Gastrocnemius medialis (tissue), 4 donors: ENCODE measurements around the gene NEUROD2. TPM values are rescaled to one million over a fixed set of nuclear protein-coding genes. Genes with fewer than 3 reads are reported as not detected.
A peak's percentile ranks its signal among the peaks of the same experiment; 100 is the strongest.

Experiments used
- ATAC-seq, 2 donors: fragments of 150-250 bp; one replicate each; pipeline ENCODE4 v1.9.1; 2016
- DNase-seq, 2 donors: peaks; one replicate each; pipeline ENCODE4 v3.0.0-alpha.2; 2019
- H3K27ac ChIP-seq, 4 donors: fragments of 200-600 bp; sonication (generic); 1 replicate in 1 of 4; 2 replicates in 3 of 4; pipeline ENCODE4 v1.5.1; 2016 to 2018; ENCODE audit warnings: mild to moderate bottlenecking in 2 of 4, moderate library complexity in 1 of 4
- H3K27me3 ChIP-seq, 3 donors: fragments of 200-600 bp; sonication (generic) in 2 of 3; 1 replicate in 1 of 3; 2 replicates in 2 of 3; pipeline versions ENCODE4 v1.5.1 to v1.6.0; 2016 to 2019; ENCODE audit warnings: mild to moderate bottlenecking in 1 of 3, moderate library complexity in 1 of 3
- H3K36me3 ChIP-seq, 2 donors: fragments of 200-600 bp; sonication (generic) in 1 of 2; one replicate each; pipeline ENCODE4 v1.5.1; 2017 to 2018
- H3K4me1 ChIP-seq, 2 donors: fragments of 200-600 bp; sonication (generic) in 1 of 2; one replicate each; pipeline ENCODE4 v1.5.1; 2016 to 2017; ENCODE audit warnings: mild to moderate bottlenecking in 2 of 2
- H3K4me3 ChIP-seq, 4 donors: fragments of 200-600 bp; sonication (generic) in 3 of 4; 1 replicate in 1 of 4; 2 replicates in 3 of 4; pipeline ENCODE4 v1.5.1; 2016 to 2019; ENCODE audit warnings: mild to moderate bottlenecking in 2 of 4
- H3K9me3 ChIP-seq, 3 donors: fragments of 200-600 bp; sonication (generic) in 2 of 3; 1 replicate in 1 of 3; 2 replicates in 2 of 3; pipeline ENCODE4 v1.5.1; 2016 to 2019
- CTCF ChIP-seq, 5 experiments: fragments of 450-650 bp in 3 of 5; fragments of 200-600 bp in 2 of 5; sonication (generic) in 2 of 5; IDR thresholded peaks in 4 of 5; conservative IDR thresholded peaks in 1 of 5; 1 replicate in 4 of 5; 2 replicates in 1 of 5; pipeline ENCODE4 v1.5.1; 2016 to 2019; ENCODE audit warnings: antibody characterized with exemption in 5 of 5, mild to moderate bottlenecking in 3 of 5, moderate library complexity in 3 of 5
- POLR2A ChIP-seq, 2 donors: fragments of 450-650 bp; IDR thresholded peaks; one replicate each; pipeline ENCODE4 v1.6.1; 2017; ENCODE audit warnings: antibody characterized with exemption in 2 of 2, mild to moderate bottlenecking in 2 of 2, moderate library complexity in 2 of 2
- in situ Hi-C, 4 donors: fragments of 200-750 bp; cut with MboI; loops; one replicate each; pipeline versions ENCODE4 v1.15.0 to v1.8.0; 2017; ENCODE audit warnings: low sequenced_read_pairs in 4 of 4
- intact Hi-C: fragments of 100-400 bp; cut with DNase I; formaldehyde crosslinking; loops from one replicate; pipeline ENCODE4 v1.15.1; 2023; ENCODE audit warnings: low total_unique reads
- total RNA-seq, 4 donors: library from RNA; depleted of rRNA; stranded (reverse); fragments of >200 nt; gene quantifications; one replicate each; pipeline versions ENCODE4 v1.1.0 to v1.2.3, GENCODE V29; 2016

NEUROD2 gene
- total RNA-seq, 4 donors from 2014 or later, result not detected

GRCh38 chr17:39623356-39623950, 15.7 kb upstream of the NEUROD2 start:
- peak; percentile 77 to 93 (median 88) for TF ChIP-seq CTCF (IDR thresholded peaks at IDR 0.05 in 4 of 5, conservative IDR thresholded peaks at IDR 0.05 in 1 of 5)
- no peak for TF ChIP-seq POLR2A (IDR thresholded peaks at IDR 0.05)
- H3K27me3 ChIP-seq, result peaks cover 31 to 38% (median 34%) of the 10 kb centered on the region in 3 donors
- intact Hi-C loops, result loop anchor here (1.0 to 2.0 kb wide), 3 partner anchors 13 to 75 kb away; partner anchors contain the start of gene STARD3

GRCh38 chr17:39622380-39623006, 14.8 kb upstream of the NEUROD2 start:
- DNase-seq (no peak), ATAC-seq (no peak)
- Histone ChIP-seq H3K27ac (no peak overlapping the region), H3K36me3 (no peaks in the 10 kb centered on the region), H3K4me3 (no peak overlapping the region), H3K4me1 (peaks cover 7 to 9% of the 10 kb centered on the region in 2 donors), H3K9me3 (no peaks in the 10 kb centered on the region), H3K27me3 (peaks cover 21 to 32% (median 28%) of the 10 kb centered on the region in 3 donors)
- in situ Hi-C loops, result loop anchor here (5.0 to 10.0 kb wide), 4 partner anchors 50 to 132 kb away; no protein-coding TSS in a partner anchor
- intact Hi-C loops, result loop anchor here (1.0 to 2.0 kb wide), 5 partner anchors 14 to 132 kb away; partner anchors contain the start of genes MIEN1 and STARD3
- TF ChIP-seq CTCF (IDR thresholded peaks at IDR 0.05 in 4 of 5, conservative IDR thresholded peaks at IDR 0.05 in 1 of 5), result no peak
- no peak for TF ChIP-seq POLR2A (IDR thresholded peaks at IDR 0.05)

More at GRCh38 chr17:39623356-39623950, 15.7 kb upstream of the NEUROD2 start:
- peaks cover 6 to 7% of the 10 kb centered on the region in 2 donors for H3K4me1 ChIP-seq
- no peak overlapping the region for H3K4me3 ChIP-seq
- no peaks in the 10 kb centered on the region for H3K9me3 ChIP-seq
- no peak overlapping the region for H3K27ac ChIP-seq
- ATAC-seq, result peak; percentile 43 to 66
- peak; percentile 45 to 75 for DNase-seq
- in situ Hi-C loops, result loop anchor here (5.0 to 10.0 kb wide), 4 partner anchors 49 to 131 kb away; no protein-coding TSS in a partner anchor
- no peaks in the 10 kb centered on the region for H3K36me3 ChIP-seq

- H3K36me3 ChIP-seq, result no peaks in the 10 kb centered on the region
- no peak overlapping the region for H3K27ac ChIP-seq
- H3K4me1 ChIP-seq, result peaks cover 5 to 8% of the 10 kb centered on the region in 2 donors
- H3K27me3 ChIP-seq, result peaks cover 14 to 32% (median 21%) of the 10 kb centered on the region in 3 donors
- DNase-seq (peak; percentile 69 to 79), ATAC-seq (peak; percentile 88 to 89)
- intact Hi-C loops (loop anchor here (1.0 to 2.0 kb wide), 4 partner anchors 15 to 133 kb away; partner anchors contain the start of genes MIEN1 and STARD3), in situ Hi-C loops (loop anchor here (5.0 to 10.0 kb wide), 4 partner anchors 51 to 133 kb away; no protein-coding TSS in a partner anchor)
- TF ChIP-seq CTCF (IDR thresholded peaks at IDR 0.05 in 4 of 5, conservative IDR thresholded peaks at IDR 0.05 in 1 of 5) (peak; percentile 97 to 99 (median 99)), POLR2A (IDR thresholded peaks at IDR 0.05) (no peak)
- H3K4me3 ChIP-seq, result no peak overlapping the region
- H3K9me3 ChIP-seq, result no peaks in the 10 kb centered on the region
These were observed 14.0 kb upstream of the NEUROD2 start for GRCh38 chr17:39621523-39622379.

- TF ChIP-seq POLR2A (IDR thresholded peaks at IDR 0.05) (no peak), CTCF (IDR thresholded peaks at IDR 0.05 in 4 of 5, conservative IDR thresholded peaks at IDR 0.05 in 1 of 5) (no peak)
- no peaks in the 10 kb centered on the region for H3K9me3 ChIP-seq
- in situ Hi-C loops, result loop anchor here (5.0 to 10.0 kb wide), 4 partner anchors 53 to 135 kb away; no protein-coding TSS in a partner anchor
- ATAC-seq (no peak), DNase-seq (no peak)
- H3K4me3 ChIP-seq, result no peak overlapping the region
- no peaks in the 10 kb centered on the region for H3K36me3 ChIP-seq
- H3K4me1 ChIP-seq, result peaks cover 3 to 5% of the 10 kb centered on the region in 2 donors
- no peak overlapping the region for H3K27ac ChIP-seq
- intact Hi-C loops, result no loop called here
- peaks cover 3 to 19% (median 5%) of the 10 kb centered on the region in 3 donors for H3K27me3 ChIP-seq
These were observed 12.0 kb upstream of the NEUROD2 start for GRCh38 chr17:39619786-39620101.
